ENCODE measurements around the gene SRSF7. TPM values are rescaled to one million over a fixed set of nuclear protein-coding genes. Genes with fewer than 3 reads are reported as not detected.

The SRSF7 gene
- 297 to 391 TPM (median 335 TPM) in 5 replicates for total RNA-seq (2022; extraction: Qiagen RNA extraction)

GRCh38 chr2:38750891-38751595 lies at the start of gene SRSF7:
SRSF7 (minus strand) TSS chr2:38751361; CDS start chr2:38751256, 105 bp downstream.

Other genes starting within 250 kb of the SRSF7 start
- gene HNRNPLL, start 148.4 kb downstream of the SRSF7 start, total RNA-seq (2022; extraction: Qiagen RNA extraction) = 20.7 to 27.2 TPM (median 25.5 TPM) in 5 replicates
- gene GALM, start 85.2 kb downstream of the SRSF7 start, total RNA-seq (2022; extraction: Qiagen RNA extraction) = 13.5 to 19.9 TPM (median 15.3 TPM) in 5 replicates
- 36.5 to 38.7 TPM (median 38.2 TPM) in 5 replicates for gene GEMIN6, start 26.8 kb upstream of the SRSF7 start, total RNA-seq (2022; extraction: Qiagen RNA extraction)
- gene DHX57, start 124.6 kb upstream of the SRSF7 start, total RNA-seq (2022; extraction: Qiagen RNA extraction) = 17.3 to 21.0 TPM (median 17.9 TPM) in 5 replicates
- 37.6 to 43.5 TPM (median 38.1 TPM) in 5 replicates for gene MORN2, start 124.6 kb upstream of the SRSF7 start, total RNA-seq (2022; extraction: Qiagen RNA extraction)
- gene ARHGEF33, start 138.5 kb upstream of the SRSF7 start, total RNA-seq (2022; extraction: Qiagen RNA extraction) = 0.02 to 0.16 TPM (median 0.03 TPM) in 3 of 5 replicates, not detected in the others

All from A549 treated with AZD2906 at 1 μM for 4 hours (cell line).